Epithelial cell of esophagus (primary cell): ENCODE results near the gene SLC5A7.
A peak's percentile ranks its signal among the peaks of the same experiment; 100 is the strongest.

Source experiments
- DNase-seq: peaks from one replicate; pipeline ENCODE4 v3.0.0; 2010; ENCODE audit warnings: low read depth
- H3K4me3 ChIP-seq: 2 replicates; pipeline ENCODE4 v1.5.1; 2011; ENCODE audit warnings: mild to moderate bottlenecking, low read length, control low read depth
- TF ChIP-seq, protein P1 (sequence below): IDR thresholded peaks from 2 replicates; pipeline ENCODE4 v1.5.1; 2011; ENCODE audit warnings: low read depth, mild to moderate bottlenecking, low read length, control low read depth, inconsistent platforms; ENCODE audit not compliant: insufficient read depth; ENCODE audit errors: missing control alignments

SLC5A7 gene

DNA sequence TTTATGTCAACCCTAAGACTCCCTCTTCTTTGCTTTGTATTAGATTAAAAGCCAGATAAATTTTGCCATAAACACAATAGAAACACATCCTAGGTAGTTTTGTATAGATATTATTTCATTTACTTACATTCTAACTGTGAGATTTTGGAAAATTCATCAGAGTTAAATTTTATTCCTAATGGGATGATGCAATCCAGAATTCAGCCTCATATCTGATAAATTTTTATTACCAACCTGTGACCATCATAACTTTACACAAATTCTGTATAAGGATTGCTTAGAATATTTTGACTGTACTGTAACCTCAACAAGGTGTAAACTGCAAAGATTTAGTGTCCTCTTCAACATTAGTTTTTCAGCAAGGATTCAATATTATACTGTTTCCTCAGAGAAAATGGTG is 4.4 kb downstream of the SLC5A7 start:
- TF ChIP-seq, protein P1, sequence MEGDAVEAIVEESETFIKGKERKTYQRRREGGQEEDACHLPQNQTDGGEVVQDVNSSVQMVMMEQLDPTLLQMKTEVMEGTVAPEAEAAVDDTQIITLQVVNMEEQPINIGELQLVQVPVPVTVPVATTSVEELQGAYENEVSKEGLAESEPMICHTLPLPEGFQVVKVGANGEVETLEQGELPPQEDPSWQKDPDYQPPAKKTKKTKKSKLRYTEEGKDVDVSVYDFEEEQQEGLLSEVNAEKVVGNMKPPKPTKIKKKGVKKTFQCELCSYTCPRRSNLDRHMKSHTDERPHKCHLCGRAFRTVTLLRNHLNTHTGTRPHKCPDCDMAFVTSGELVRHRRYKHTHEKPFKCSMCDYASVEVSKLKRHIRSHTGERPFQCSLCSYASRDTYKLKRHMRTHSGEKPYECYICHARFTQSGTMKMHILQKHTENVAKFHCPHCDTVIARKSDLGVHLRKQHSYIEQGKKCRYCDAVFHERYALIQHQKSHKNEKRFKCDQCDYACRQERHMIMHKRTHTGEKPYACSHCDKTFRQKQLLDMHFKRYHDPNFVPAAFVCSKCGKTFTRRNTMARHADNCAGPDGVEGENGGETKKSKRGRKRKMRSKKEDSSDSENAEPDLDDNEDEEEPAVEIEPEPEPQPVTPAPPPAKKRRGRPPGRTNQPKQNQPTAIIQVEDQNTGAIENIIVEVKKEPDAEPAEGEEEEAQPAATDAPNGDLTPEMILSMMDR = no peak
- no peak overlapping the region for H3K4me3 ChIP-seq
- no peak for DNase-seq

DNA sequence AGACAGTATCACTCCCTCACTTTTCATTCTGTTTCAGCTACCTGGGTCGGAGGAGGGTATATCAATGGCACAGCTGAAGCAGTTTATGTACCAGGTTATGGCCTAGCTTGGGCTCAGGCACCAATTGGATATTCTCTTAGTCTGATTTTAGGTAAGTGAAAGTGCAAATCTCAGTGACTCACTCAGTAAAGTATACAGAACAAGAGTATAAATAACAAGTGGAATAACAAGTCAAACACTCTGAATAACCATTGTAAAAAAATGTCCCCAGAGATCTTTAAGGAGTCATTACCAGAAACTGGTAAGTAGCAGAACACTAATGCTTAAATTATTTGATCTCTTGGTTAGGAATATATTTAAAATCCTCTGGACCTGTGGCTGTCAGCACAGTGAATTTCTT is 5.7 kb downstream of the SLC5A7 start:
- H3K4me3 ChIP-seq = no peak overlapping the region
- DNase-seq = peak; percentile 34
- TF ChIP-seq, protein P1 = no peak

DNA sequence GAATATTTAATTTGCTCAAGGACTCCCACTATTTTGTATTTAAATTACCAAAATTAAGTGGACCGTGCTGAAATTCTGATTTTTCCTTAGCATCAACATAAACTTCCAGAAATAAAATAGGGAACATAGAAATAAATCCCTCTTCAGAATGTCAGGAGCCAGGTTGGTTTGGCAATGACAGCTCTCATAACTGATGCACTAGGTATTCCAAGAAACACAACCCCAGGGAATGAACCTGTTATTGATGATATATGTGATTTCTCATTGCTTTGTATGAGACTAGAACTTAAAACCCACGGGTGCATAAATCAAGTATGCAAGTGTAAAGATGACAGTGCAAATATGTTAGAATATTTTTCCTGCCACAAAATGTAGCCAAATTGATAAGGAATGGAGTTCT is 12.8 kb downstream of the SLC5A7 start:
- H3K4me3 ChIP-seq = no peak overlapping the region
- DNase-seq = no peak
- TF ChIP-seq, protein P1 = no peak

DNA sequence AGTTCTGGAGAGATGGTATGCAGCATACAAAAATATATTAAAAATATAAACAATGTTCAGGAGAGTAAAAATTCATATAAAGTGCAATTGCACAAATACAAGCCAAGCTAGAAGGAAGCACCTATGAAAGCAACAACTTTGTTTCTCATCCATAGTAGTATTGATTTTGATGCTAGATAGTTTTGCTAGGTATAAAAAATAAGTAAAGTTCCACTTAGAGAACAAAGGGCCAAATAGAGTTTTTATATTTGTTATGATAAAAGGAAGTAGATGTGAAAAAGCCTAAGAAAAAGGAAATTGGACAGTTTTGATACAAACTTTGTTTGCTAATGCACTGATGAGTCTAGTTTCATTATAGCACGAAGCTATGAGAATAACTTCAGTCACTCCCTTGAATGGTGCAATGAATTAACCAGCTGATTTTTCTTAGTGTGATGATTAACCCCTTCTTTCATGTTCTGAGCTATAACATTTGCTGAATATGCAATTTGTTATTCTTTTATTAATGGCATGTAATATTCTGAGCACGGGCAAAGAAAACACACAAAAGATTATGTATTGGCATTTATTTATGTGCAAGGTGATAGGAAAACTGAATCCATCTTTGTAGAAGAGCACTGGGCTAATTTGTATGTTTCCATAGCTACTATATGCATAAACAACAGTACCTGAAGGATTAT is 24.7 kb downstream of the SLC5A7 start:
- DNase-seq = no peak
- no peak overlapping the region for H3K4me3 ChIP-seq
- TF ChIP-seq, protein P1 = no peak

DNA sequence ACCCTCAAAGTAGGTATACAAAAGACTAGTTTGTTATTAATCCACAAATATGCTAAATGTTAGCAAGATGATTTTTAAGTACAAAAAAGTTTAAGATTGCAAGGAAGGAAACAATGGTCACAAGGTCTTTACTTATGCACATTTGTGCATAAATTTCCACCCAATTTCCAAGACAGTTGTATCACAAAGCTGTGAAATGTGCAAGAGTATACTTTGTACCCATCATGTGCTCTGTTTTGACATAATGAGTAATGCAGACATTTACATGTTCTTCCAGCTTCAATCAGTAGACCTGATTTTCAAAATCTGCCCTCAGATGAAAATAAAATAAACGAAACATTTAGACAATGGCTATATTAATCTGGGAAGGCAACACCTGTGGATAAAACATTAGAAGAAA is 27.0 kb downstream of the SLC5A7 start:
- DNase-seq = no peak
- TF ChIP-seq, protein P1 = no peak
- no peak overlapping the region for H3K4me3 ChIP-seq

DNA sequence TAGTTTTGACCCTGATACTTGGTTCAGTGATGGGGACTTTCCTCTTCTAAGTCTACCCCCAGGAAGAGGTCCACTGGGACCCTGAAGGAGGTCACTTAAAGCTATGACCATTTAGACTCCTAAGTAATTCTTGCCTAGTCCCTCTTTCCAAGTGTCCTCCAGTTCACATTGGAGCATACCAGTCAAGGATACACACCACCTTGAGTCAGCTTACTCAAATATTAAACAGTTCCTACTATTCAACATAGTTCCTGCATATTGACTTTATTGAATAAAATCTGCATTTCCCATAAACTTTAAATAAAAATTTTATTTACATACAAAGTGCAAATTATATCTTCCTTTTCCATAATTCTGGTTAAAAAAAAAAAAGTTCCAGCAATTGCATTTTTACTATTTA is 36.3 kb downstream of the SLC5A7 start:
- no peak for DNase-seq
- no peak overlapping the region for H3K4me3 ChIP-seq
- TF ChIP-seq, protein P1 = no peak

DNA sequence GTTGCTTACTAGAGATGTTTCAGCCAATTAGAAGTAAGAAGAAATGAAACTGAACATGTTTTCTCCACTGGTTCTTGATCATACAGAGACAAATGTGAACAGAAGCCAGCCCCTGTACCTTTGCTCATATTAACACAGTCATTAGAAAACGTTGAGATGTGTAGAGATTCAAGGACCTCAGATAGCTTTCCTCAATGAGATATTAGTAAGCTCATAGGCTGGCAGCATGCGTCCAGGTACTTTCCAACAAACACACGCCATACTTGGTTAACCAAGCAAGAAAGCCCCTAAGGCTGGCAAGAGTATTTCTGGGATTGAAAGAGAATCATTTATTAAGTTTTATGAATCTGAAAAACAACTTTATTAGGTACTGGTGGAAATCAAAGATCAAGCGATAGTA is 37.5 kb downstream of the SLC5A7 start:
- TF ChIP-seq, protein P1 = no peak
- H3K4me3 ChIP-seq = no peak overlapping the region
- no peak for DNase-seq
